CD4-positive, alpha-beta T cell treated with Interleukin-2 at 100 ng/mL for 4 hours (primary cell): ENCODE measurements around the gene BAD.
"Not testable (repeated sequence)": the region's sequence is repeated elsewhere in the genome, so short reads cannot be mapped to it uniquely, and the experiment has no call there.

Source experiments
- DNase-seq: peaks from one replicate; pipeline ENCODE4 v3.0.0-alpha.2; 2020; ENCODE audit warnings: low spot score

The BAD gene

DNA sequence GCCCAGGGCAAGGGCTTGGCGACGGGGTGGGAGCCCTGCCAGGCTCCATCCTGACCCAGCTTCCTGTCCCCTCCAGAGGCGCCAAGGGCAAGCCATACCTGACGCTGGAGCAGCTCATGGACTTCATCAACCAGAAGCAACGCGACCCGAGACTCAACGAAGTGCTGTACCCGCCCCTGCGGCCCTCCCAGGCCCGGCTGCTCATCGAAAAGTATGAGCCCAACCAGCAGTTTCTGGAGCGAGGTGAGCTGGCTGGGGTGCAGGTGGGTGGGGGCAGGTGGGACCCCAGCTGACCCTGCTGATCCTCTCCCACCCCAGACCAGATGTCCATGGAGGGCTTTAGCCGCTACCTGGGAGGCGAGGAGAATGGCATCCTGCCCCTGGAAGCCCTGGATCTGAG lies 28.2 kb downstream of the BAD start:
- DNase-seq, result no peak

DNA sequence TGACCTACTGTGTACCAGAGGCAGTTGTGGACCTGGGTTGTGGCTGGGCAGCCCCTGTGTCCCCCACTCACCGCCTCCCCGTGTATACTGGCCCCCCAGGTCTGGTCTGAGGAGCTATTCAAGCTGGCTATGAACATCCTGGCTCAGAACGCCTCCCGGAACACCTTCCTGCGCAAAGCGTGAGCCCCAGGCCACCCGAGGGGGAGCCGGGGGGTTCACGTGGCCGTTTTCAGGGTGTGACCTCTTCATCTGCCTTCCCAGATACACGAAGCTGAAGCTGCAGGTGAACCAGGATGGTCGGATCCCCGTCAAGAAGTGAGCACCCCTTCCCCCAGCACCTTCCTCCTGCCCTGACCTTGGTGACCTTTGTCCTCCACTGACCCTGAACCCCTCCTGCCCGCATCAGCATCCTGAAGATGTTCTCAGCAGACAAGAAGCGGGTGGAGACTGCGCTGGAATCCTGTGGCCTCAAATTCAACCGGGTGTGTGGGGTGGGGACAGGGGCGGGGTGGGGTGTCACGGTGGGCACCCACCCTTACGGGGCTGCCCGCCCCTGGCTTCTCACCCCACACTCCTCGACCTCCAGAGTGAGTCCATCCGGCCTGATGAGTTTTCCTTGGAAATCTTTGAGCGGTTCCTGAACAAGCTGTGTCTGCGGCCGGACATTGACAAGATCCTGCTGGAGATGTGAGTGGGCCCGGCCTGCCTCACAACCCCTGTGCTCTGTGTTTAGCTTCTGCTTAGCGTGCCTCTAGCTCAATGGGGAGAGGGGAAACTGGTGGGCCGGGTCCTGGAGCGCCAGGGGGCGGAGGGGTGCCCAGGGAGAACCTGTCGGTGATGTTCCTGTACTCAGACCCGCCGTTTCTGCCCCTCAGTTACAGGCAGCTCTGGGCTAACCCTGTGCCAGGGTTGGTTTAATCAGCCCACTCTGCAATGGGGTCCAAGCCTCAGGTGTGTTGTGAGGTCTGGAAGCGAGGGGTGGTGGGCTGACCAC lies 29.0 kb downstream of the BAD start:
- DNase-seq, result no peak

DNA sequence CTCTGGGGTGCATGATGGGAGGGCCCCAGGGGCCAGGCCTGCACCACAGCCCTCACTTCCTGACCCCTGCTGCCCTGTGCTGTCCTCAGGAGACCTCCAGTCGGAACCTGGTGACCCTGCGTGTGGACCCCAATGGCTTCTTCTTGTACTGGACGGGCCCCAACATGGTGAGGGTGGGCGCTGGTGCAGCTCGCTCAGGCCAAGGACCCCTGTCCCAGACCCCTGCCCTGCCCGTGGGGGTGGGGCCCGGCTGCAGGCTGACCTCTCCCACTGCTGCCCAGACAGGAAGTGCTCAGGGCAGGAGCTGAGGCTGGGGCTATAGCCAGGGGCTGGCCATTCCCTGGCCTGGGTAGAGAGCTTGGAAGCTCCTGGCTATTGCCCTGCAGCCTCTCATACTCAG lies 30.1 kb downstream of the BAD start:
- DNase-seq, result no peak

DNA sequence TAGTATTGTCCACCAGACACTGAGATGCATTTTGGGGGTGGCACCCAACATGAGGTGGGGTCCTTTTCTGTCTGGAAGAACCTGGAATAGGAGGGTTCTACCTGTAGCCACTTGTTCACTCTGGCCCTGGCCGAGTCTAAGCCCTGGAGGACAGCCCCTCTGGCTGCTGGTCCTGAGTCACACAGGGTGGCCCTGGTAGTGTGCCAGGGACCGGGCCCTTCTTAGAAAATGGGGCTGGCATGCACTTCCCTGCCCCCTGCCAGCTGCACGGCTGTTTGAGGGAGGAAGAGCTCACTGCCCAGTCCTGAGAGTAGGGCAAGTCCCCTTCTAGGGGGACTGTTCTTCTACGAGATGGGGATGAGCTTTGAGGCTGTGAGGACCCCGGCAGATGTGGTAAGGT lies 31.0 kb downstream of the BAD start:
- DNase-seq, result no peak

DNA sequence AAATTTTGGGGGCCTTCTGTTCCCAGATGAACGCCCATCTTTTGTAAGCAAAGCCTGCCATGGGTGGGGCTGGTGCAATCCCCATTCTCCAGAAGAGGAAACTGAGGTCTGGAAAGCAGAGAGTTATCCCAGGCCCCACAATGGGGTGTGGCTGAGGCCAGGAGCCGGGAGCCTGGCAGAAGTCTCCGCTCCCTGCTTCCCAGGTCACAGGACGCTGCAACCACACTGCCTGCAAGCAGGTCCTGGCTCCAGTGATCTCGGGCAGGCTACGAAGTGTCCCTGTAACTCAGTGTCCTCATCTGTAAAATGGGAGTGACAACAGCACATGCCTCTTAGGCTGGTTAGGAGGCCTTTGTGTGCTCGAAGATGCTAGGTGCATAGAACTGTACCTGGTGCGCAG lies 31.4 kb downstream of the BAD start:
- DNase-seq, result no peak

- no peak for DNase-seq
Observed at GRCh38 chr11:64252003-64252872, 32.2 kb downstream of the BAD start.

DNA sequence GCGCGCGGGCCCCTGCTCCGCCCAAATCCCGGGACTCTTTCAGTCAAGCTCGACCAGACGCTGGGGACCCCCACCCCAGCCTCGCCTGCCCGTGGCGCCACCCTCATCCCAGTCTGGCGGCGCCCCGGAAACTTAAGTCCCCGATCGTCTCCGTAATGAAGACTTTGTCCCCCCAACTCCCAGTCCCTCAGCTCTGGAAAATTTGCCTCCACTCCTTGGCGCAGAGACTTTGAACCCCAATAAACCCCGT lies 32.8 kb downstream of the BAD start:
- no peak for DNase-seq

DNA sequence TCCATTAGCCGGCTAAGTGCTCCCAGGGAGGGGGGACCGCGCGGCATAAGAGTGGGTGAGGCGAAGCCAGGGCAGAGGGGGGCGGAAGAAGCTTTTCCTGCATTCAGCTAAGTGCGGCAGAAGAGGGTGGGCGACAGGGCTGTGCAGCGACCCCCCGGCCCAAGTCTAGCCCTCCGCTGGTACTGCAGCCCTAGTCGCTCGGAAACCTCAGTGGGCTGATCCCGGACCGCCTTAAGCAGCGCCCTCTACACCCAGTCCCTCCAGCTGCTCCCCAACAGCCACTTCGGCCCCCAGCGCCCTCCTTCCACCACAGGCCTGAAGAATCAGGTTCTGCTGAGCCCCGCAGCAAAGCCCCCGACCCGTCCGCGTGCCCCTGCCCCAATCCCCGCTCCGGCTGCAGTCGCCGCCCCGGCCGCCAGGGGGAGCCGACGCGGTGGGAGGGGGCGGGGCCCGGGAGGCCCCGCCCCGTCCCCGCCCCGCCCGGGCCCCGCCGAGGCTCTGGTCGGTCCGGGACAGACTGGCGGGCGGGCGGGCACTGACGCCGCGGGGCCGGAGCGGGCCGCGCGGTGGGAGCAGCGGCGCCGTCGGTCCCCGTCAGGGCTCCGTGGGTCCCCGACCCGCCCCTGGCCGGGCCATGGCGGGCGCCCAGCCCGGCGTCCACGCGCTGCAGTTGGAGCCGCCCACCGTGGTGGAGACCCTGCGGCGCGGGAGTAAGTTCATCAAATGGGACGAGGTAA lies 33.3 kb downstream of the BAD start, which contains the start of gene PLCB3:
PLCB3 (plus strand) TSS at position 515 of the 737 bp plus-strand sequence; CDS start at position 635, 120 bp downstream.
- DNase-seq, result peak; percentile 60

- DNase-seq, result no peak
Observed at GRCh38 chr11:64250415-64251015, 34.0 kb downstream of the BAD start.

- no peak for DNase-seq
Observed at GRCh38 chr11:64249563-64250414, 34.7 kb downstream of the BAD start.

GRCh38 chr11:64249038-64249437 lies 35.4 kb downstream of the BAD start:
- no peak for DNase-seq

DNA sequence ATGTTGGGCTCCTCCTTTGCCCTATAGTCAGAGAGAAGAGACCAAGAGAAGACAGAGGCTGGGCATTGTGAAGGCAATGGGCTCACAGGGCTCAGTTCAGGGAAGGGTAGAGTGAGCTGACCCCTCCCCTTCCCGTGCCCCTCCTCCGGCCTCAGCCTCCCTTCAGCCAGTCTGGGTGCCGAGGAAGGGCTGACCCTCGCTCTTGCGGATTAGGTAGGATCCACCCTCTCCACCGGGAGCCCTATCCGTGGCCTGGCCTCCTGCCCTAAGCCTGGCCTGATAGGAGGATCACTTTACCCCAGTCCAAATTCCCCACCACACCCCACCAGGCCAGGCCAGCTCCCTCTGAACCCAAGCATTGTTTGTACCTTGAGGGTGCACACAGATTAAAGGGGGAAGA lies 35.9 kb downstream of the BAD start:
- DNase-seq, result no peak

DNA sequence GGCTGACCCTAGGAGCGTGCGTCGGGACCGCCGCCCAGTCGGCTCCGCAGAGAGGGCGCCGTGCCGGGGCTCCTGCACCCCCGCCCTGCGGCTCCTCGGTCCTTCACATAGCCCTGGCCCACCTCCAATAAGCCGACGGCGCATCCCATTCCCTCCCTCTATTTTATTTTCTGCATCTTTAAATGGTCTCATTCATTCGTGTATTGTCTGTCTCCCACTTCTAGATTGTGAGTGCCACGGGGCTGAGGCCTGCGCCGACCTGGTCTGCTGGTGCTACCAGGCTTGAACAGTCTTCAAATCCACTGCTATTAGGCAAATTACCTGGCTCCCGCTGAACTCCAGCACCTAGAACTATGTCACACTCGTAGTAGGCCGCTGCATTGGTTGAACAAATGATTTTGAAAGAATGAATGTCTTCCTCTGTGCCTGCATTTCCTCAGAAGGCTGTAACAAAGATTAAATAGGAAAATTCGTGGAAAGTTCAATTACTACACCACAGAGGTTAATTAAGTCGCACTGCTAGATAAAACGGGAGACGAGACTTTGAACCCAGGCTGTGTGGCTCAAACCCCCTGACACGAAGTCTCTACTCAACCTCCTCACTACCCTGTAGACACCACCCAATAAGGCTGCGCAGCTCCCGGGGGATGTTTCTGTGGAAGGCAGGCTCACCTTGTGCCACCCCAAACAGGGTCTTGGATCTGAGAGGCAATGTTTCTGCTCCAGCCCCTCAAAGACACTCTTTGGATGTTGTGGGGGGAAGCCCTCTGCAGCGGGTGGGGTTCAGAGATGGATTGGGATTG lies 36.5 kb downstream of the BAD start:
- DNase-seq, result no peak

- peak; percentile 78 for DNase-seq
Observed at GRCh38 chr11:64246871-64247728, 37.4 kb downstream of the BAD start, which contains the start of gene PPP1R14B. TSS of gene PPP1R14B (minus strand) at chr11:64246943. CDS start at chr11:64246673, 270 bp downstream.

DNA sequence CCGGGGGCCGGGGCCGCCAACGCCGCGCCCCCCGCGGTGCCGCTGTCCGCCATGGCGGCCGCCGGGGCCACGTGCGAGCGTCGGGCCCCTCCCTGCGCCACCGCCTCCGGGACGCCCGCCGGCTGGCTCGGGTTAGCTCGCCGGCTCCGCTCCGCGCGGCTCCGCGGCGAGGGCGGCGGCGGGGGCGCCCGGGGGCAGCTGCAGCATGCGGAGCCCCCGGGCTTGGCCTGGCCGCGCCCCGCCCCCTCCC lies 37.9 kb downstream of the BAD start:
- DNase-seq, result not testable (repeated sequence)

DNA sequence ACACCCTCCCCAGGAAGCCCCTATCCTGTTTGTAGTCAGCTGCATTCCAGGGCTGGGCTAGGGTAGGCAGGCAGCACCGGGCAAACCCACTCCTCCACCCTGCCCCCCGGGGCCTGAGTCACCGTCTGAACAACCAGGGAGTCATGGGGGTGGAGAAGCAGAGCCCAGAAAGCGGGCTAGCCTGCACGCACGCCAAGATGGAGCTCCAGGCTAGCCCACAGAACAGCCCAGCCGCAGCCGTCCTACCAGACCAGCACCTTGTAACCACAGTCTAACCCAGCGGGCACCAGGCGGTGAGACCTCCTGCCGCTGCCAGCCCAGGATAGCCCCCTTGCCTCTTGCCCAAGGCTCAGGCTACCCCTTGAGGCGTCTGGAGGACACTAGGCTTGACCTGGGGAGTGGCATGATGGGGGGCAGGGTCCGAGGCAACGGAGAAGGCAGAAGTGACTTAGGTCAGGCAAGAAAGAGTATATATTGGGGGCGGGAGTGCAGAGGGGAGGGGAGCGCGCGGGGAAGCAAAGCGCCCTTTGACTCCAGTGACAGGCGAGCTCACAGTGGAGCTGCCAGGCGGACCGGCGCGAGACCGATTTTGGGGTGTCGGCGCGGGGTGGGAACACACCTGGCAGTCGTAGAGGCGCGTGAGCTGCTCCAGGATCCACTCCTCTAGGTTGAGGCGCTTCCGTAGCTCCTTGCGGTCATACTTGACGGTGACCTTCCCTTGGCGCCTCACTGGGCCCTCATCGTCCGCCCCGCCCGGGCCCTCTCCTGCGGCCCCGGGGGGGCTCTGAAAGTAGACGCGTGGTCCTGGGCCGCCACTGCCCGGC lies 38.5 kb downstream of the BAD start:
- DNase-seq, result peak; percentile 84

DNA sequence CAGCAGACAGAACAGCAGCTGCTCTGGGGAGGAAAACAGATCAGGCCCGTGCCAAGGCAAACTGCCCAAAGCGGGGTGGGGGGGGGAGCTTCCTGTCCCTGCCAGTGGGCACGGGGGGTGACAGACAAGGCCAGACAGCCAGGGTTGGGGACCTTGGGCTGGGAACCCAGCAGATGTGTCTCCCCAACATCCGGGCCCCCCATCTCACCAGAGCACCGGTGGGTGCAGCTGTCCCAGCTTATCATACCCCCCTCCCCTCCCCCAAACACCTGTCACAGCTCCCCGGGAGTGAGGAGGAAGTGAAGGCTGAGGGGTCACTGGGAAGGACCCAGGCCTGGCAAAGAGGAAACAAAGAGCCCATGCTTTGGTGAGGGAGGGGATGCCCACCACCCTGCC lies 39.1 kb downstream of the BAD start:
- DNase-seq, result peak; percentile 50

DNA sequence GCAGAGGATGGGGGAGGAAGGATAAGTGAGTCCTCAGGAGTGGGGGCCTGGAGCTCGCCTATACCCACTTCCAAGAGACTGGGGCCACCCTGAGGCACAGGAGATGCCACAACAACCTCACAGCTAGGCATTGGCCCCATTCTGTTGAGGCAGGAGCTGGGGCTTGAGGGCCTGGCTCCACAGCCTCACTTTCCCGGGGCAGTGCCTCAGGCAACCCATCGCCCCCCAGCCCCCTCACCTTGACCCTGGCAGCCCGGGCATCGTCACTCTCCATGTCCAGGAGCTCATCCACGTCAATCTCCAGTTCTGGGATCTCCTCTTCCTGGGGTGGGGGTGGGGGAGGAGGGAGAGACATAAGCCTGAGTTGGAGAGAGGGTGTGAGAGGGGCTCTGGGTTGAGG lies 39.5 kb downstream of the BAD start:
- DNase-seq, result no peak
